ENCODE results near the gene DYNC2H1.

Gene DYNC2H1

DNA sequence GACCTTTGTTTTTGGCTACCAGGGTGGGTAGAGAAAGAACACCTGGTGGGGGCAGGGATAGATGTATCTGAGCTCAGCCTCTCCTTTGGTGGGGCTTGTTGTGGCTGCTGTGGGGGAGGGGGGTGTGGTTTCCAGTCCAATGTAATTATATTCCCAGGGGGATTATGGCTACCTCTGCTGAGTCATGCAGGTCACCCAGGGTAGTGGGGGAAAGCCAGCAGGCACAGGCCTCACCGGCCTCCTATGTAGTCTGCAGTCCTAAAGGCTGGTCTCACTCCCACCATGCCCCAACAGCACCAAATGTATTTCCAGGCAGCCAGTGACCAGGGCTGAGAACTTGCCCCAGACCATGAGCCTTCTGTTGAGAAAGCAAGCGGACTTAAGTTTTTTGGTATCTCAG is 119.6 kb downstream of the DYNC2H1 start:
- no peak for DNase-seq (ENCODE audit: low read depth)

DNA sequence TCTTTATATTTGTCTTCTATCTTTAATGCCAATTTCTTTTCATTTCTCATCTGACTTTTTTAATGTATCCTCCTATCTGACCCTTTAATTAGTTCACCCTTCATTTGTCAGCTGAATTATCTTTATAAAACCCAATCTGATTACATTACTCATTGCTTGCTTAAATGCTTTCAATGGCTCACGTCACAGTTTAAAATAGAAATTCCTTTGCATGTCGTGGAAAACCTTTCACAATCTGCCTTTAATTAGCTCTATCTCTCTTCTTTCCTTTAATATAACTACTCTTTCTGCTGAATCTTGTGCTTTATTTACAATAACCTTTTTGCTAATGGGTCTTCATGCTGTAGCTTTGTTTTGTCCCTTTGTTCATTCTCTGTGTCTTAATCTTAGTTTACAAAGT is 125.7 kb downstream of the DYNC2H1 start:
- TF ChIP-seq CTCF (conservative IDR thresholded peaks at IDR 0.05; ENCODE audit: low read length): no peak
- no peak overlapping the region for H3K4me3 ChIP-seq (ENCODE audit: low read length)
- peak; percentile 51 for DNase-seq (ENCODE audit: low read depth)

More for the DNA sequence above, 119.6 kb downstream of the DYNC2H1 start:
- TF ChIP-seq CTCF (conservative IDR thresholded peaks at IDR 0.05; ENCODE audit: low read length): no peak
- no peak overlapping the region for H3K4me3 ChIP-seq (ENCODE audit: low read length)

DNA sequence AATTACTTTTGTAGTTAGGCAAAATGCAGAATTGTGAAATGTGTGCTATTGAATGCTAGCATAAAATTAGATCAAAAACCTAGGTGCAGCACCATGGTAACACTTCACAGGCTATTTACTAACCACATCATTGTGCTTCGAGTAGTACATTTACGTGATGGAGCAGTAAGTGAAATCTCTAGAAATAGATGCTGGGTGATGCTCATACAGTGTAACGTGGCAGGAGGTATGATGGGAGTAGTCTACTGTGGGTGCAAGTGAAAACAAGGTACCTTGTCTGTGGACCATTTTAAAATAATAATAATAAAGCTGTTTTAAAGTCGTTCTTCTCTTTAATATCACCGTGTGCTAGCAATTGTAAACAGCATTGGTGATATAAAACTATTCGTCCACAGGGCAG is 132.3 kb downstream of the DYNC2H1 start:
- no peak for DNase-seq (ENCODE audit: low read depth)
- no peak overlapping the region for H3K4me3 ChIP-seq (ENCODE audit: low read length)
- no peak for TF ChIP-seq CTCF (conservative IDR thresholded peaks at IDR 0.05; ENCODE audit: low read length)

DNA sequence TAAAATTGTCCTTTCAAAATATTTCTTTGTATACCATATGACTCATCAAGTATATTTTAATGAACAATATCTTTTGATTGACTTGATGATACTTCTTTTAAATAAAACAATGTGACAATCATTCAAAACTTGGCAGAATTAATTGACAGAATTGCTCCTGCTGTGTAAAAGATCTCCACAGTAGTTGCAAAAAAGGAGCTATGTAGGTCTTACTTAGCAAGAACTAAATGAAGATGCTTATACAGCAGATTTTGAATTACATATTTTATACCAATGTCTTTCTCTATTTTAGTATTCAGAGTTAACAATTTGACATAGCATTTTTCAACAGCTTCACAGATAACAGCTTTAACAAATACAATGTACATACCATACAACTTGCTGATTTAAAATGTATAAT is 144.9 kb downstream of the DYNC2H1 start:
- DNase-seq (ENCODE audit: low read depth): no peak
- H3K4me3 ChIP-seq (ENCODE audit: low read length): no peak overlapping the region
- no peak for TF ChIP-seq CTCF (conservative IDR thresholded peaks at IDR 0.05; ENCODE audit: low read length)

- H3K4me3 ChIP-seq (ENCODE audit: low read length): no peak overlapping the region
- DNase-seq (ENCODE audit: low read depth): peak; percentile 20
- TF ChIP-seq CTCF (conservative IDR thresholded peaks at IDR 0.05; ENCODE audit: low read length): peak; percentile 42
Measured at GRCh38 chr11:103257360-103257759, 148.1 kb downstream of the DYNC2H1 start.

GRCh38 chr11:103266167-103266831 is 157.1 kb downstream of the DYNC2H1 start:
- TF ChIP-seq CTCF (conservative IDR thresholded peaks at IDR 0.05; ENCODE audit: low read length): no peak
- DNase-seq (ENCODE audit: low read depth): no peak
- no peak overlapping the region for H3K4me3 ChIP-seq (ENCODE audit: low read length)

DNA sequence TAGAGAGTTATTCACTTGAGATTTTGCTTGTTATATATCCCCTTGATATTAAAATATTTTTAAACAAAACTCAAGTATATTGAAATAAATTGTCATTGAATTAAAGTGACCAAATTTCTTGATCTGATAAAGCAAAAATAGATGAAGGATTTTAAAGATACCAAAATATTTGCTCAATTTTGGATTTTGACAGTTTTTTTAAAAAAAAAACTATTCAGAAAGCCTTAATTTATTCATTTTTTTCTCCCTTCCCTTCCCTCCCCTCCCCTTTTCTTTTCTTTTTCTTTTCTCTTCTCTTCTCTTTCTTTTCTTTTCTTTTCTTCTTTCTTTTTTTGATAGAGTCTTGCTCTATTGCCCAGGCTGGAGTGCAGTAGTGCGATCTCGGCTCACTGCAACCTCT is 163.7 kb downstream of the DYNC2H1 start:
- no peak for DNase-seq (ENCODE audit: low read depth)
- no peak overlapping the region for H3K4me3 ChIP-seq (ENCODE audit: low read length)
- no peak for TF ChIP-seq CTCF (conservative IDR thresholded peaks at IDR 0.05; ENCODE audit: low read length)

All from AG10803 (cell line).